Neural progenitor cell (in vitro differentiated cells): ENCODE results near the gene OGDHL.

Source experiments
- CTCF ChIP-seq: fragments of 200-600 bp; sonication (generic); IDR thresholded peaks from 2 replicates; pipeline ENCODE4 v1.5.1; 2017; ENCODE audit warnings: antibody characterized with exemption, mild to moderate bottlenecking
- EZH2phosphoT487 ChIP-seq: fragments of 200-600 bp; sonication (generic); IDR thresholded peaks from 2 replicates; pipeline ENCODE4 v1.6.1; 2017; ENCODE audit warnings: antibody characterized with exemption

GRCh38 chr10:49700211-49700610 is 61.9 kb downstream of the OGDHL start:
- TF ChIP-seq EZH2phosphoT487 (no peak), CTCF (no peak)
